Measurements from ENCODE around the gene PADI3. TPM values are rescaled to one million over a fixed set of nuclear protein-coding genes. Genes with fewer than 3 reads are reported as not detected.

The PADI3 gene, protein sequence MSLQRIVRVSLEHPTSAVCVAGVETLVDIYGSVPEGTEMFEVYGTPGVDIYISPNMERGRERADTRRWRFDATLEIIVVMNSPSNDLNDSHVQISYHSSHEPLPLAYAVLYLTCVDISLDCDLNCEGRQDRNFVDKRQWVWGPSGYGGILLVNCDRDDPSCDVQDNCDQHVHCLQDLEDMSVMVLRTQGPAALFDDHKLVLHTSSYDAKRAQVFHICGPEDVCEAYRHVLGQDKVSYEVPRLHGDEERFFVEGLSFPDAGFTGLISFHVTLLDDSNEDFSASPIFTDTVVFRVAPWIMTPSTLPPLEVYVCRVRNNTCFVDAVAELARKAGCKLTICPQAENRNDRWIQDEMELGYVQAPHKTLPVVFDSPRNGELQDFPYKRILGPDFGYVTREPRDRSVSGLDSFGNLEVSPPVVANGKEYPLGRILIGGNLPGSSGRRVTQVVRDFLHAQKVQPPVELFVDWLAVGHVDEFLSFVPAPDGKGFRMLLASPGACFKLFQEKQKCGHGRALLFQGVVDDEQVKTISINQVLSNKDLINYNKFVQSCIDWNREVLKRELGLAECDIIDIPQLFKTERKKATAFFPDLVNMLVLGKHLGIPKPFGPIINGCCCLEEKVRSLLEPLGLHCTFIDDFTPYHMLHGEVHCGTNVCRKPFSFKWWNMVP
- not detected for total RNA-seq
- polyA plus RNA-seq (ENCODE audit: insufficient read depth in 1 of 8, insufficient read length in 8 of 8, low replicate concordance in 1 of 8), result under 1 TPM in 1 of 8 donors, not detected in 7; 0.05 TPM
- long read RNA-seq, donor 1, result 0 reads
- long read RNA-seq, donor 2, result 0 reads
- long read RNA-seq, donor 3, result 0 reads
- long read RNA-seq, donor 4, result 0 reads
- long read RNA-seq, donor 5, result 0 reads
- long read RNA-seq, donor 6, result 0 reads
- long read RNA-seq, donor 7, result 0 reads
- long read RNA-seq, donor 8, result 0 reads
- long read RNA-seq, donor 9, result 0 reads
- long read RNA-seq, donor 10, result 0 reads
- long read RNA-seq, donor 11, result 0 reads

DNA sequence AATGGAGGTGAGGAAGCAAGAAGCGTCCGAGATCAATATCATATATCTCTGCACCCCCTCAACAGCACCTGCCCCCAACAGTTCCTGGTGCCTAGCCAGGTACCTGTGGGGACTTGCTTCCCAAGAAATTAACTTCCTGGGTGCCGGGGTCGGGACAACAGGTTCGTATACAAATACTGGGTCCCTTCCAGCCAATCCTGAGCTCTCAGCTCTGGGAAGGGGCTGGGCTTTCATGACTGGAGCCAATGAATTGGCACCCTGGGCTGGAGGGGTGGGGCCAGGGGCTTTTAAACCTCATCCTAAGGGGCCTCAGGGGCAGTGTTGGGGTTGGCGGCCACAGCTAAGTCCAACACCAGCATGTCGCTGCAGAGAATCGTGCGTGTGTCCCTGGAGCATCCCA lies at the start of gene PADI3:
PADI3 (plus strand) TSS at position 318 of the 400 bp plus-strand sequence; CDS start at position 358, 40 bp downstream.
- 74% methylated on average over 5 of the region's 9 CpGs for WGBS (ENCODE audit: insufficient coverage)
- no peak within 1 kb of the TSS for H3K4me3 ChIP-seq (ENCODE audit: low read length)
- no peak within 1 kb of the TSS for H3K27ac ChIP-seq (ENCODE audit: low read length)
- H3K9me3 ChIP-seq (replicated peaks; ENCODE audit: control insufficient read depth, low read depth, low read length), result no peaks in the 10 kb centered on the region
- peaks cover 17% of the 10 kb centered on the region for H3K4me1 ChIP-seq (ENCODE audit: control insufficient read depth, insufficient read depth, low read length)
- H3K36me3 ChIP-seq (ENCODE audit: control insufficient read depth, insufficient read depth, low read length), result no peaks in the 10 kb centered on the region
- DNase-seq, result no peak
- H3K27me3 ChIP-seq (ENCODE audit: control insufficient read depth, insufficient read depth, low read length), result peaks cover 2% of the 10 kb centered on the region

DNA sequence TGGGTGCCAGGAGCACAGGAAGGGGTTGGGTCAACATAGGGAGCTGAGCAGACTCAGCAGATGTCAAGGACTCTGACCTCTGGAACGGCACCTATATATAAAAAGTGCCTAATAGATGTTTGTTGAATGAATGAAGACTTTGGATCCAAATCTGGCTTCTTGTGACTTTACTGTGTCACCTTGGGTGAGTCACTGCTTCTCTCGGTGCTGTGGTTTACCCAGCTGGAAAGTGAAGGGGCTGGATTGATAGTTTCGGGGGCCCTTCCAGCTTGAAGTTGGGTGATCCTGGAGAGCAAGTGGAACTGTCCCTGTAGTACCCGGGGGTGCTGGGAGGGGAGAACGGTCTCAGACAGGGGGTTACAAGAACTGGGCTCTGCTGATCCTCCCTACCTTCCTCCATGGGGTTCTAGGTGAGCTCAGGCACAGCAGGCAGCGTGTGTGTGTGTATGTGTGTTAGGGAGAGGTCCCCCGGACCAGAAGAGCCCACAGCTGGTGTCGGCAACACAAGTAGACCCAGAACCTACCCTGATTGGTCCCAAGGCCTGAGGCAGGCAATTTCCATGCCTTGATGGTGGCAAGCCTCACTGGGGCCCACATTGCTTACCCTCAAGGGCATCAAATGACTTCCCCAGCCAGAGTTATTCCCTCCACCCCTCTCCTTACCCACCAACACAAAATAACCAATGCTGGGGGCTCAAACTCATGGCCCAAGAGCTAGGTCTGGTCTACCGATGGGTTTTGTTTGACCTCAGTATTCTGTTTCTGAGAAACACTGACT lies 49.4 kb upstream of the PADI3 start:
- 72% methylated on average over 6 of the region's 9 CpGs for WGBS (ENCODE audit: insufficient coverage)
- no peaks in the 10 kb centered on the region for H3K4me1 ChIP-seq (ENCODE audit: control insufficient read depth, insufficient read depth, low read length)
- H3K27me3 ChIP-seq (ENCODE audit: control insufficient read depth, insufficient read depth, low read length), result peaks cover 9% of the 10 kb centered on the region
- no peaks in the 10 kb centered on the region for H3K9me3 ChIP-seq (replicated peaks; ENCODE audit: control insufficient read depth, low read depth, low read length)
- no peak overlapping the region for H3K27ac ChIP-seq (ENCODE audit: low read length)
- H3K36me3 ChIP-seq (ENCODE audit: control insufficient read depth, insufficient read depth, low read length), result no peaks in the 10 kb centered on the region
- H3K4me3 ChIP-seq (ENCODE audit: low read length), result no peak overlapping the region
- DNase-seq, result no peak

DNA sequence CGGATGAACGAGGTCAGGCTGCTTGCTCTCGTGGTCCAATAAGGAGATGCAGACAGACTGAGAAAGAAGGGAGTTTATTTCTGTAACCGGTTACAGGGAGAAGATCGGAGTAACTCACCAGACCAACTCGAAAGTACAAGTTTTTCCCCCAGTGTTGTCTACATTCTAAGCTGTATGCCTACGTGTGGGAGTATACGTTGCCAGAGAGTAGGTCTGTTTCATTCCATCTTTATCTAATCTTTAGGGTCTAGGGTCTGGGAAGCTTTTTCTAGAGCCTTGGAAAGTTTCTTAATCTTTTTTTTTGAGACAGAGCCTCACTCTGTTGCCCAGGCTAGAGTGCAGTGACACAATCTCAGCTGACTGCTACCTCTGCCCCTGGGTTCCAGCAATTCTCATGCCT lies 48.7 kb upstream of the PADI3 start:
- WGBS (ENCODE audit: insufficient coverage), result 100% methylated on average over 1 of the region's 8 CpGs
- Histone ChIP-seq H3K4me1 (ENCODE audit: control insufficient read depth, insufficient read depth, low read length) (no peaks in the 10 kb centered on the region), H3K4me3 (ENCODE audit: low read length) (no peak overlapping the region), H3K36me3 (ENCODE audit: control insufficient read depth, insufficient read depth, low read length) (no peaks in the 10 kb centered on the region), H3K27ac (ENCODE audit: low read length) (no peak overlapping the region), H3K9me3 (replicated peaks; ENCODE audit: control insufficient read depth, low read depth, low read length) (no peaks in the 10 kb centered on the region), H3K27me3 (ENCODE audit: control insufficient read depth, insufficient read depth, low read length) (peaks cover 12% of the 10 kb centered on the region)
- DNase-seq, result no peak

DNA sequence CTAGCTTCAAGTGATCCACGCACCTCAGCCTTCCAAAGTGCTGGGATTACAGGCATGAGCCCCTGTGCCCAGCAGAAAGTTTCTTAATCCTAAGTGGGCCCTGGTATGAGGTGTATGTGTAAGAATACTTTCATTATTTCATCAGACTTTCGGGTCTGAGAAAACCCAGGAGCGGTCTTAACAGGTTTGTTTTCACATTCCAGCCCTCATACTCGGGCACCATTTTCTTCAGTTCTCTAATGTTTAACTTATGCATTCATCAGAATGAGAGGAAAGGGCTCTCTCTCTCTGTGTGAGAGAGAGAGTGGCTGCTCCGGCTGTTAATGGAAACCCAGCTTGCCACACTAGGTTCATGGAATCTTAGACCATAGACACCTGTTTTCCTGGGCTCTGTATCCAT lies 48.1 kb upstream of the PADI3 start:
- peaks cover 14% of the 10 kb centered on the region for H3K27me3 ChIP-seq (ENCODE audit: control insufficient read depth, insufficient read depth, low read length)
- no peaks in the 10 kb centered on the region for H3K36me3 ChIP-seq (ENCODE audit: control insufficient read depth, insufficient read depth, low read length)
- H3K4me3 ChIP-seq (ENCODE audit: low read length), result no peak overlapping the region
- H3K27ac ChIP-seq (ENCODE audit: low read length), result no peak overlapping the region
- no peak for DNase-seq
- H3K4me1 ChIP-seq (ENCODE audit: control insufficient read depth, insufficient read depth, low read length), result no peaks in the 10 kb centered on the region
- H3K9me3 ChIP-seq (replicated peaks; ENCODE audit: control insufficient read depth, low read depth, low read length), result no peaks in the 10 kb centered on the region
- WGBS (ENCODE audit: insufficient coverage), result no CpG with 5 or more reads among the region's 5 CpGs

DNA sequence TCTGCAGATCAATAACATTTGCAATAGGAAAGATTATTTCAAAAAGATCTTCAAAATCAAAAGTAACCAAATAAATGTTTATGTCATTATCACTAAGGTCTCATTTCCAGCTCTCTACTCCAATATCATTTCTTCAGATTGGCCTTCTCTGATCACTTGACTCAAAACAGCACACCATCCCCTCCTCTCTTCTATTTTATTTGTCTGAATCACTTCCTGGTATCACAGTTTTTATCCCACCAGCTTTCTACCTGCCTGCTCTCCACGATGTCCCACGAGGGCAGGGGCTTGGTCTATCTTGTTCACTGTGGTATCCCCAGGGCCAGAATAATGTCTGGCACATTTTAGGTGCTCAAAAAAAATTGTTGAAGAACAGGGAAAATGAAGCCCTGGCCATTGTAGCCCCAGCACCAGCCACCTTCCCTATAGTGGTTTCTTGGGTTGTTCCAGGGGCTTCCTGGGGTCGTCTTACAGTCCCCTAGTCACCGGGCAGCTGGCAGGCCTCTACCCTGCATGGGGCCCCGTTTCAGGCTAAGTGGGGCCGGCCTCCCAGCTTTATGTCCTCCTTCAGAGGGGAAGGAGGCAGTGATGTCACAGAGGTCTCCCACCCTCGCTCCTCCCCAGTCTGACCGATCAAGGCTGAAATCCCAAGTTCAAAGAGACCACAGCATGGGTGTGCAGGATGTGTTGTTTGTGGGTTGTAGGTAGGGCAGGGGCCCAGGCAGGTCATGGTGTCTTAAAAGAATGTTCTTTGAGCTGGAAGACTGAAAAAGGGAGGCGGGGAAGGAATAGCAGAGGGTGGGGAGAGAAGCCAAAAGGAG lies 47.5 kb upstream of the PADI3 start:
- H3K36me3 ChIP-seq (ENCODE audit: control insufficient read depth, insufficient read depth, low read length), result no peaks in the 10 kb centered on the region
- DNase-seq, result no peak
- H3K4me1 ChIP-seq (ENCODE audit: control insufficient read depth, insufficient read depth, low read length), result no peaks in the 10 kb centered on the region
- WGBS (ENCODE audit: insufficient coverage), result 60% methylated on average over 2 of the region's 9 CpGs
- H3K27me3 ChIP-seq (ENCODE audit: control insufficient read depth, insufficient read depth, low read length), result peaks cover 14% of the 10 kb centered on the region
- H3K4me3 ChIP-seq (ENCODE audit: low read length), result no peak overlapping the region
- H3K27ac ChIP-seq (ENCODE audit: low read length), result no peak overlapping the region
- no peaks in the 10 kb centered on the region for H3K9me3 ChIP-seq (replicated peaks; ENCODE audit: control insufficient read depth, low read depth, low read length)

DNA sequence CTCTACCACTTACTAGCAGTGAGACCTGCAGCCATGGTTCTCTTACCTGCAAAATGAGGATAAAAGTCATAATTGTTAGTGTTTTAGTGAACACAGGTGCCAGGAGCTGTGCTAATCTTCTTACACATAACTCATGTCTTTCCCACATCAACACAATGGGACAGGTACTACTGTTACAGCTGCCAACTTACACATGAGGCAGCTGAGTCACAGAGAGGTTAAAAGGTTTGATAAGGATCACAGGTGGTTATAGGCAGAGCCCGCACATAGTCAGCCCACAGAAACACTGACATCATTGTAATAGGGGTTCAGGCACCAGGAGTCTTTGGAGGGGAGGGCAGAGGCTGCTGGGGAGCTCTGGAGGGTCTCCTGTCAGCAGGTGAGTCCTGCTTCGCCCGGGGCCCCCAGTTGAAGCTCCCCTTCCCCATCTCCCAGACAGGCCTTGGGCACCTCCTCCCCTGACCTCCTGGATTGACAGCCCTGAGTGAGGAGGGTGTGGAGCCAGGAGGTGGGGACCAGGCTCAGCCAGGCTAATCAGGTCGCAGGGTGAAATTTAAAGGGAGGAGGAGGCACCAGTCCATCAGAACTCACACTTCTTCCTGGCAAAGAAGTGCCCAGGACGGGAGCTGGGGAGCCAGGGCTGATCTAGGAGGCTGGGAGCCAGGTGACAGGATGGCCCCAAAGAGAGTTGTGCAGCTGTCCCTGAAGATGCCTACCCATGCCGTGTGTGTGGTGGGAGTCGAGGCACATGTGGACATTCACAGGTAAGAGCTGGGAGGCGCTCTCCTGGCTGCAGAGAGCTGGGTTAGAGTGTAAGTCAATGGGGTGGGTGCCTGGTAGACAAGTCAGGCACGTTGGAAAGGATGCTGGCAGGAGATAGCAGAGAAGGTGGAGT lies 44.1 kb upstream of the PADI3 start, which contains the start of gene PADI1:
PADI1 (plus strand) TSS at position 583 of the 895 bp plus-strand sequence; CDS start at position 673, 90 bp downstream.
- whole genome bisulfite sequencing (ENCODE audit: insufficient coverage), result 58% methylated on average over 6 of the region's 9 CpGs
- no peak for DNase-seq
- Histone ChIP-seq H3K4me1 (ENCODE audit: control insufficient read depth, insufficient read depth, low read length) (peaks cover 2% of the 10 kb centered on the region), H3K27ac (ENCODE audit: low read length) (no peak within 1 kb of the TSS), H3K9me3 (replicated peaks; ENCODE audit: control insufficient read depth, low read depth, low read length) (no peaks in the 10 kb centered on the region), H3K27me3 (ENCODE audit: control insufficient read depth, insufficient read depth, low read length) (peaks cover 9% of the 10 kb centered on the region), H3K4me3 (ENCODE audit: low read length) (no peak within 1 kb of the TSS), H3K36me3 (ENCODE audit: control insufficient read depth, insufficient read depth, low read length) (no peaks in the 10 kb centered on the region)

DNA sequence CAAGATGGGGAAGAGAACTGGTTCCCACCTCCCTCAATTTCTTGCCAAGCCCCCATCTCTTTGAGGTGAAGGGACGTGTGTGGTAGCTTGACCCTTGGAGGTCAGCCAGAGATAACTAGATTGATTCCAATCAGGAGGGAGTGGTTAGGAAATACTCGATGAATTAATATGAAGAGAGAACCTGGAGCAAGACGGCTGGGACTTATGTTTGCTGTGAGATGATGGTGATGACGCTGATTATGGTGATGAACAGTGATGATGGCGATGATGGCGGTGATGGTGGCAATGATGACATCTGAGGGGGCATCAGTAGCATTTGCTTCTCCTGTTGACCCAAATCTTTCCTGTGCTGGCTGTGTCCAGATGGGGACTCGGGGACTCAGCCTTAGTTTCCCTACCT lies 43.2 kb upstream of the PADI3 start:
- no peaks in the 10 kb centered on the region for H3K9me3 ChIP-seq (replicated peaks; ENCODE audit: control insufficient read depth, low read depth, low read length)
- peaks cover 2% of the 10 kb centered on the region for H3K4me1 ChIP-seq (ENCODE audit: control insufficient read depth, insufficient read depth, low read length)
- H3K27ac ChIP-seq (ENCODE audit: low read length), result no peak overlapping the region
- no peaks in the 10 kb centered on the region for H3K36me3 ChIP-seq (ENCODE audit: control insufficient read depth, insufficient read depth, low read length)
- H3K27me3 ChIP-seq (ENCODE audit: control insufficient read depth, insufficient read depth, low read length), result peaks cover 8% of the 10 kb centered on the region
- no peak overlapping the region for H3K4me3 ChIP-seq (ENCODE audit: low read length)
- WGBS (ENCODE audit: insufficient coverage), result 92% methylated on average over 6 of the region's 7 CpGs
- no peak for DNase-seq

DNA sequence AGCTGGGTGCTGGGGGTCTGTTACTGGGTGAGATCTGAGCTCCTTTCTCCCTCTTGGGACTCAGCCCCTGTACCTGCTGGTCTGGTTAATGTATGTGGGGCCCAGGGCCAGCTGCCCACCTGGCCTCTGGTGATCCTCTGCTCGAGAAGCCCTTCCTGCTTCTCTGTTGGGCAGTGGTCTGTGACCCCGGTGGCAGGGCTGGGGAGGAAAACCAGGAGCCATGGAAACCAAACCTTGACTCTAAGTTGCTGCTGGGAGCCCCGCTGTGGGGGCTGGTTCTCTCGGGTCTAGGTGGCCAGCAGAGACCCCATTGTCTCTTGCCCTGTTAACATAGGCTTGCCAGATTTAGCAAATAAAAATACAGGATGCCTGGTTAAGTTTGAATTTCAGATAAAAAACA lies 42.7 kb upstream of the PADI3 start:
- WGBS (ENCODE audit: insufficient coverage), result 42% methylated on average over 3 of the region's 4 CpGs
- DNase-seq, result no peak
- Histone ChIP-seq H3K9me3 (replicated peaks; ENCODE audit: control insufficient read depth, low read depth, low read length) (no peaks in the 10 kb centered on the region), H3K27me3 (ENCODE audit: control insufficient read depth, insufficient read depth, low read length) (peaks cover 8% of the 10 kb centered on the region), H3K36me3 (ENCODE audit: control insufficient read depth, insufficient read depth, low read length) (no peaks in the 10 kb centered on the region), H3K4me3 (ENCODE audit: low read length) (no peak overlapping the region), H3K4me1 (ENCODE audit: control insufficient read depth, insufficient read depth, low read length) (peaks cover 2% of the 10 kb centered on the region), H3K27ac (ENCODE audit: low read length) (no peak overlapping the region)

All from muscle of leg (tissue), 16 donors.